GM19035 (cell line): Measurements from ENCODE around the gene GAMT.
"Not testable (repeated sequence)": the region's sequence is repeated elsewhere in the genome, so short reads cannot be mapped to it uniquely, and the experiment has no call there.

Source experiments
- ATAC-seq: cut with Tn5 transposase; IDR thresholded peaks from one replicate; pipeline ENCODE4 v1.9.1; 2021; ENCODE audit not compliant: unreplicated experiment

The GAMT gene

DNA sequence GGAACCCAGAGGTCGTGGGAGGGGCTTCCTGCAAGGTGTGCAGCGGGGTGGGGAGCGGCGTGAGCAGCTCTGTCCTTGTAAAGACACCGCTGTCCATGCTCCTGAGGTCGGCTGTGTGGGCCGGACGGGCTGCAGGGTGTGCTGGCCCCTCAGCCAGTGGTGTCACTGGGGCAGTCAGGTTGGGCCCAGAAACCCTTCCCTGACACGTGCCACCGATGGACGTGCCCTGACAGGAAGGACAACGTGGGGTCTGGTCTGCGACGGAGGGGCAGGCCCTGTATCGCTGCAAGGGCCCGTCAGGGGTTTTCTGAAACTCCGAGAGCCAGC lies 32.7 kb upstream of the GAMT start:
- no peak for ATAC-seq

GRCh38 chr19:1433119-1434039 lies 32.0 kb upstream of the GAMT start:
- ATAC-seq: no peak

GRCh38 chr19:1432507-1432887 lies 31.2 kb upstream of the GAMT start:
- no peak for ATAC-seq

DNA sequence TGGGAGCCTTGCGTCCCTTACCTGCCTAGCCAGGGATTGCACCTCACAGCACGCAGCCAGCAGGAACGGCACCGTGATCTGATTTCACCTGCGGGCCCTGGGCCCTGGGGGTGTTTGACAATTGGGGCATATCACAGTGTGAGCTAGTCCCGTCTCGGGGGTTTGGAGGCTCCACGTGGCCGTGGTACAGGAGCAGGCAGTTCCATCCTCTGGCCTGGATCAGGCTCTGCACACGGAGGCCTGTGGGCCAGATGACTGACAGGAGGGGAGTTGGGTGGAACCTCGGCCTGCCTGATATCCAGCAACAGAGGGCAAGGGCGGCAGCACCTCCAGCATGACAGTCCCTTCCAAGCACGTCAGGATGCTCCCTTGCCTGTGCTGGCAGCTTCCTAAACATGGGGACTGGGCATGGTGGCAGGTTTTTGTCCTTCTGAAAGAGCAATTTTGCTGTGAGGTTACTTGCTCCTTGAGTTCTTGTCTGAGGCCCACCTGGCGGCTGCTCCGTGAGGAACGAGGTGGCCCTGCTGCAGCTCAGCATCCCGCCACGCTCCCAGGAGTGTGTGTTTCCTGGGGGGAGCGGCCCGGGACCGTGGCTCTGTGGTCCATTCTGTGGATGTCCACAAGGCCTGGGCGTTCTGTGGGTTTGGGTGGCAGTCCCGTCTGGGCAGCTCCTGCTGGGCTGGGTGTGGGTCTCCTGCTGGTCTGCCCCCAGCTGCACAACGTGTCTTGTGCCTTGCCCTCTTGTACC lies 30.6 kb upstream of the GAMT start:
- no peak for ATAC-seq

GRCh38 chr19:1430246-1430645 lies 28.9 kb upstream of the GAMT start:
- ATAC-seq: no peak

DNA sequence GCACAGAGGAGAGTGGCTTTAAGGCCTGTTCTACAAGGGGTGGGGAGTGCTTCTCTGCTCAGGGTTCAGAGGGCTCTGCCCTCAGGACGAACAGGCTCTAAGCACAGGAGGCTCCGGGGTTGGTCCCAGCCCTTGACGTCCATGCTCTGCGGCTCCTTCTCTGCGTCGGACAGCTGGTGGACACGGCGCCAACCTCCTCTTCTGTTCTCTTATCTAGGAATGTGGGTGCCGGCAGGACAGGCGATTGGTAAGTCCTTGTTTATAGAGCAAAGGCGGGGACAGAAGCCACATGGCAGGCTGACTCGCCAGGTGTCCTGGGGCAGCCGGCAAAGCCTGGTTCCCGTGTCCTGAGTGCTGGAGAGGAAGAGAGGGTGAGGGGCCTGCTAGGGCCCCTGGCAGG lies 28.4 kb upstream of the GAMT start:
- no peak for ATAC-seq

DNA sequence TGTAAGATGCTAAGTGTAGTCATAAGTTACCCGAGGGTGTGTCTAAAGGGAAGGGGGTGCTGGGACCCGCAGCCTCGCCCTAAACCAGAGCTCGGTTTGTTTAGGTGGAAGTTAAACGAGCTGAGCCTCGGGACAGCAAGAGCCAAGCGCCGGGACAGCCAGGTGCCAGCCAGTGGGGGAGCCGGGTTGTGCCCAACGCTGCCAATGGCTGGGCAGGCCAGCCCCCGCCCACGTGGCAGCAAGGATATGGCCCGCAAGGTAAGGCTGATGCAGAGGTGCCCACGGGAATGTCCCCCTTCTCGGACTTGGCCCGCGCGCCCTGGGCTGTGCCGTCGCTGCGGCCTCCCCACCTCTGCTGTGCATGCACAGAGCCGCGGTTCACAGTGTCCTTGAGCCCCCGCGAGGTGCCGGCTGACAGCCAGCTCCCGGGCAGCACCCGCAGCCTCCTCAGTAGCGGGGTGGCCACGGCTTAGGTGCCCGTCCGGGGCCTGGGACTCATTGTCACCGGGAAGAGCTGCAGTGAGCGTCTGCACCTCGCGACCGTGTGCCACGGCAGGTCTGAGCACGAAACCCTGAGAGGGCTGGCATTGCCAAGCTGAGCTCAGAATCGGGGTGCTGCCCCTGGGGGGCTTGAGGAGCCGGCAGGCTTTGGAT lies 27.5 kb upstream of the GAMT start:
- ATAC-seq: no peak

GRCh38 chr19:1427221-1427920 lies 26.0 kb upstream of the GAMT start:
- ATAC-seq: no peak

DNA sequence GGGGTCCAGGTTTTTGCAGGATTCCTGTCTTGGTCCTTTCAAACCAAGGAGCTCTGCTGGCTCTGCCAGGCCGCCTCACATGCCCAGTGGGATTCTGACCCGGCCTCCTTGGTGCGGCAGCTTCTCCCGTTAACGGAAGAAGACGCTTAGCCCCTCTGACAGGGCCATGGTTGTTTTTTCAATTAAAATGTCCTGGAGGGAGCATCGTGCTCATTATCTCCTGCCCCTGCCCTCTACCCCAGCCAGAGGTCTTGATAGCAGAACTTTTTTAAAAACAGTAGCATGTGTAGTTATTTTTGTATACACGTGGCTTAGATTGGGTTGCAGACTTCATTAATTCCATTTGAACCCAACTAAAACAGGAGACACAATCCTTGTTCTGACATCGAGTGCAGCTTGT lies 25.4 kb upstream of the GAMT start:
- no peak for ATAC-seq

DNA sequence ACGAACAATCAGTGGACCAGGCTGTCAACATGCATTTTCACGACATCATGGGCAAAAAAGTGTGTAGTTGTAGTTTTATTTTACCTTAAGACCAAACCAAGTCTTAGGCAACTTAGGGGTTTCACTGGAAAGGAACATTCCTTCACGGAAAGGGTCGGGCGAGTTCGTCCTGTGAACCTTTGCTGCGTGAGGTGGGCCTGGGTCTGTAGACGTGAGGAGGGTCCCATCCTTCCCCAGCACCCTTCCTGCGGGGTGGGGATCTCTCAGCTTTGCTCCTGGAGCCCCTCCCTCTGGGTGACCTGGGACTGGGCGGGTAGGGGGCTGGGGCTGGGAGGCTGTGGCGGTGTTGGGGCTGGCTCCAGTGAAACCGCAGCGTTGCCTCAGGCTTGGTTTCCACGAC lies 24.6 kb upstream of the GAMT start:
- no peak for ATAC-seq

DNA sequence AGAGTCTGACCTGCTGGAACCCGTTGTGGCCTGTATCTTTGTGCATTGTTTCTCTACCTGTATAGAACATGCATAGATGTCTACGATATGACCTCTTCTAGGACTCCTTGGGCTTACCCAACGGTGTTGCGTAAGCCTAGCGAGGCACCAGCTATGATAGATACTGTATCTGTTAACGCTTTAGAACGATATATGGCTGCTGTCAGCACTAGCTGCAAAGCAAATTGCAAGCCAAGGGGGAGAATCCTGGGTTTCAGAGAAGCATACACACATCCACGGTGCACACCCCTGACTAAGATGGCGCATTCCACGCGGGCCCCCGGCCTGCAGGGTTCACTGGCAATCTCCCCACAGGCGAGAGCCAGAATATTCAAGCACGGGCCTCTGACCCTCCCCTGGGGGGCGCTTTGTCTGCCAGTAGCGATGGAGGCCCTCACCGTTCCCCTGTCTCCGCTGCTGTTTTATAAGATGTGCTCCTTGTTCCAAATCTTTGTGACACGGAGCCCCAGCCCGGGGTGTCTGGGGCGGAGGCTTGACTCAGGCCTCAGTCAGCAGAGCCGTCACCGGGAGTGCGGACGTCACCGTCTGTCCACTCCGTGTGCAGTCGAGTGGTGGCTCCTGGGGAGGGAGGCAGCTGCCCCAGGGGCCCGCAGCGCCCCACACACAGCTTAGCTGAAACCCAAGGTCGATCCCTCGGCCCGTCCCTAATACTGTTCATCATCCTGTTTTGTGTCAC lies 23.9 kb upstream of the GAMT start:
- ATAC-seq: no peak

GRCh38 chr19:1424192-1424955 lies 23.0 kb upstream of the GAMT start:
- ATAC-seq: no peak

GRCh38 chr19:1423436-1424191 lies 22.3 kb upstream of the GAMT start:
- no peak for ATAC-seq

GRCh38 chr19:1422943-1423342 lies 21.6 kb upstream of the GAMT start:
- no peak for ATAC-seq

DNA sequence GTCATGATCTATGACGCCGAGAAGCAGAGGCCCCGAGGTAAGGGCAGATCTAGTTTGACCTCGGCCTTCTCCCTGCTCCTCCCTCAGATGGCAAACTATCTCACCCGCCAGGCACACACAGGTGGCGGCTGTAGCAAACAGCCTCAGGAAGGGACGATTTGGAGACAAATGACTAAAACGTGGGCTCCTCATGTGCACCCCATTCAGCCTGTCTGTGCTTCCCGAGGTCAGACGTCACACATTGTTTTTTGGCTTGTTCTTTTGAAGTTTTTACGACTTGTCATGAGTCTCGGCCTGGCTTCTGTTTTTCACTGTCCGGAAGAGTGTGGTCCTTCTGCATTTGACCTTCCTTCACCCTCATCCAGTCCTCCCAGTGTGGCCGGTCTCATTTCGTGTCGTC lies 21.0 kb upstream of the GAMT start:
- ATAC-seq: no peak

- ATAC-seq: no peak
These were observed 20.6 kb upstream of the GAMT start for GRCh38 chr19:1421958-1422305.

- no peak for ATAC-seq
These were observed 20.0 kb upstream of the GAMT start for GRCh38 chr19:1421218-1421957.

DNA sequence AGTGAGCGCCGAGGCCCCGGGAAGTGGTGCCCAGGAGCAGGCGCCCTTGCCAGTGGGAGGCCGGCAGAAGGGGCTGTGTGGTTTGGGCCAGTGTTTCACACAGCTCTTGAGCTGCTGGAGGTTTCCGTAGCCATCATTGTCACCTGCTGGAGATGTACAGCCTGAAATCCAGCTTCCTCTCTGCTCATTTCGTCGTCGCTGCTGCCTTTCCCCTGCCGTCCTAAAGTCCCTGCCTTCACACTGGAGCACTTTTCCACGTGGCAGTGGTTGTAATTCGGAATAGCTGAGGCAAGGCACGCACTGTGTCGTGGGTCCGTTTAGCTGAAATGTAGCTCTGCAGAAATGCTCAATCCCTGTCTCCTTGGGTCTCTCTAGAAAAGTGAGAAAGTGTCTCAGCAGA lies 19.2 kb upstream of the GAMT start:
- no peak for ATAC-seq

- not testable (repeated sequence) for ATAC-seq
These were observed 18.7 kb upstream of the GAMT start for GRCh38 chr19:1420085-1420484.
